ENCODE results near the gene NDUFV2.

GRCh38 chr18:9105420-9105819 is 2.9 kb downstream of the NDUFV2 start:
- TF ChIP-seq CTCF (conservative IDR thresholded peaks at IDR 0.05; ENCODE audit: low read depth, low read length): no peak
- TF ChIP-seq EZH2phosphoT487 (IDR thresholded peaks at IDR 0.05; ENCODE audit: borderline replicate concordance, low read length): no peak
- no peak for TF ChIP-seq EZH2 (IDR thresholded peaks at IDR 0.05; ENCODE audit: low read length, unreplicated experiment)
